Activated CD8-positive, alpha-beta T cell treated with anti-CD3 and anti-CD28 coated beads for 36 hours (primary cell): Measurements from ENCODE around the gene DYRK1A. TPM values are rescaled to one million over a fixed set of nuclear protein-coding genes. Genes with fewer than 3 reads are reported as not detected.

Source experiments
- ATAC-seq: fragments of 200-7000 bp; cut with Tn5 transposase; one replicate; pipeline ENCODE4 v1.10.0; 2021; ENCODE audit warnings: mild to moderate bottlenecking, moderate library complexity
- CTCF ChIA-PET: fragments of 350-600 bp; sonication (Branson Sonifier 250); formaldehyde crosslinking; loops from one replicate; lab custom pipeline; 2021; ENCODE audit warnings: antibody characterized with exemption; lab: Charles Lee
- POLR2A ChIA-PET: fragments of 350-600 bp; sonication (Branson Sonifier 250); formaldehyde crosslinking; loops from one replicate; lab custom pipeline; 2021; ENCODE audit warnings: antibody characterized with exemption; lab: Charles Lee
- DNase-seq: peaks from one replicate; pipeline ENCODE4 v3.0.0-alpha.2; 2020
- H3K27ac Mint-ChIP-seq: one replicate; pipeline ENCODE4 v1.8.0; 2021; ENCODE audit warnings: mild to moderate bottlenecking, mixed read lengths
- H3K27me3 Mint-ChIP-seq: one replicate; pipeline ENCODE4 v1.8.0; 2021; ENCODE audit warnings: mixed read lengths
- H3K36me3 Mint-ChIP-seq: one replicate; pipeline ENCODE4 v1.8.0; 2021; ENCODE audit warnings: low read depth, mixed read lengths
- H3K4me1 Mint-ChIP-seq: one replicate; pipeline ENCODE4 v1.8.0; 2021; ENCODE audit warnings: low read depth, mixed read lengths
- H3K4me3 Mint-ChIP-seq: one replicate; pipeline ENCODE4 v1.8.0; 2021; ENCODE audit warnings: mild to moderate bottlenecking, moderate library complexity, mixed read lengths
- H3K9me3 Mint-ChIP-seq: one replicate; pipeline ENCODE4 v1.8.0; 2021; ENCODE audit warnings: mixed read lengths
- intact Hi-C: fragments of 100-400 bp; cut with micrococcal nuclease; formaldehyde crosslinking; loops from one replicate; pipeline ENCODE4 v1.10.0; 2022
- total RNA-seq, 2 experiments: library from RNA; stranded (reverse); gene quantifications; one replicate each; pipeline ENCODE4 v1.2.3, GENCODE V29; 2021
- TF ChIP-seq, protein P1 (sequence below): fragments of 200-600 bp; IDR thresholded peaks from one replicate; pipeline ENCODE4 v1.8.0; 2022; ENCODE audit warnings: antibody characterized with exemption, mild to moderate bottlenecking

DYRK1A gene
- total RNA-seq, 2 experiments from 2014 or later, result 57.5 to 58.7 TPM

- no peak for DNase-seq
- intact Hi-C loops, result loop anchor here (5.0 kb wide), 1 partner anchor 101 kb away; the partner anchor contains the start of gene VPS26C
Observed at GRCh38 chr21:37368541-37369279, 2.1 kb downstream of the DYRK1A start.

DNA sequence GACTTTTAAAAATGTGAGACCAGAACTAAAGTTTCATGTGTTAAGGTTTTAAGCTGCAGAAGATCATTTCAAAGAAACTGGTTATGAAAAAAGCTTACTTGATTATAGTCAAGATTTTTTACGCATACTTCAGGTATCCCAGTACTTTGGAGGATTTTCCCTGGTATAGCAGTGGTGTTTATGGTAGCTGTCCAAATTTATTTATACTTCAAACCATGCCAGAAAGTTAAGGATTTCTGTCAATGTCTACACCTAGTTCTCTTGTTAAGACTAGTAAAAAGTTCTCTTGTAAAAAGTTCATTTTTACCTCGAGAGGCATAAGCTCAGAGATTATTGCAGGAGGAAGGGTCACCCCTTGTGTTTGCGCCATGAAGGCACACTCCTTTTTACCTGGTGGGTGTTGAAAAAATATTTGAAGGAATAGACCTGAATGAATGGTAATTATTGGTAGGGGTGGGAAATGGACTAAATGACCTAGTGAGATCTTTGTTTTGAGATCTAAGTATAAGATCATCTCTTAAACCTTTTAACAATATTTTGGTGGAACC, 2.8 kb downstream of the DYRK1A start:
- no peaks in the 10 kb centered on the region for H3K9me3 Mint-ChIP-seq
- DNase-seq, result no peak
- peaks cover 55% of the 10 kb centered on the region for H3K4me1 Mint-ChIP-seq
- no peak for ATAC-seq
- H3K4me3 Mint-ChIP-seq, result peak overlapping the region; percentile 90
- POLR2A ChIA-PET, result interaction anchor here (0.8 to 1.9 kb wide), 7 partner anchors 12 to 195 kb away, joined by 3 to 6 read pairs (median 3); no protein-coding TSS in a partner anchor
- CTCF ChIA-PET, result interaction anchor here (0.9 to 2.7 kb wide), 6 partner anchors 39 to 102 kb away, joined by 3 to 8 read pairs (median 4); partner anchors contain the start of gene VPS26C
- peaks cover 11% of the 10 kb centered on the region for H3K36me3 Mint-ChIP-seq
- intact Hi-C loops, result loop anchor here (5.0 kb wide), 1 partner anchor 102 kb away; the partner anchor contains the start of gene VPS26C
- no peaks in the 10 kb centered on the region for H3K27me3 Mint-ChIP-seq
- TF ChIP-seq, protein P1, sequence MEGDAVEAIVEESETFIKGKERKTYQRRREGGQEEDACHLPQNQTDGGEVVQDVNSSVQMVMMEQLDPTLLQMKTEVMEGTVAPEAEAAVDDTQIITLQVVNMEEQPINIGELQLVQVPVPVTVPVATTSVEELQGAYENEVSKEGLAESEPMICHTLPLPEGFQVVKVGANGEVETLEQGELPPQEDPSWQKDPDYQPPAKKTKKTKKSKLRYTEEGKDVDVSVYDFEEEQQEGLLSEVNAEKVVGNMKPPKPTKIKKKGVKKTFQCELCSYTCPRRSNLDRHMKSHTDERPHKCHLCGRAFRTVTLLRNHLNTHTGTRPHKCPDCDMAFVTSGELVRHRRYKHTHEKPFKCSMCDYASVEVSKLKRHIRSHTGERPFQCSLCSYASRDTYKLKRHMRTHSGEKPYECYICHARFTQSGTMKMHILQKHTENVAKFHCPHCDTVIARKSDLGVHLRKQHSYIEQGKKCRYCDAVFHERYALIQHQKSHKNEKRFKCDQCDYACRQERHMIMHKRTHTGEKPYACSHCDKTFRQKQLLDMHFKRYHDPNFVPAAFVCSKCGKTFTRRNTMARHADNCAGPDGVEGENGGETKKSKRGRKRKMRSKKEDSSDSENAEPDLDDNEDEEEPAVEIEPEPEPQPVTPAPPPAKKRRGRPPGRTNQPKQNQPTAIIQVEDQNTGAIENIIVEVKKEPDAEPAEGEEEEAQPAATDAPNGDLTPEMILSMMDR, result peak; percentile 21
- H3K27ac Mint-ChIP-seq, result peak overlapping the region; percentile 93

More at GRCh38 chr21:37368541-37369279, 2.1 kb downstream of the DYRK1A start:
- CTCF ChIA-PET, result interaction anchor here (0.9 to 2.7 kb wide), 8 partner anchors 40 to 121 kb away, joined by 3 to 8 read pairs (median 4); partner anchors contain the start of gene VPS26C
- peak overlapping the region; percentile 90 for H3K4me3 Mint-ChIP-seq
- peaks cover 50% of the 10 kb centered on the region for H3K4me1 Mint-ChIP-seq
- peak overlapping the region; percentile 93 for H3K27ac Mint-ChIP-seq
- POLR2A ChIA-PET, result interaction anchor here (0.8 to 1.9 kb wide), 11 partner anchors 13 to 195 kb away, joined by 3 to 7 read pairs (median 5); partner anchors contain the start of gene VPS26C
- ATAC-seq, result no peak
- no peaks in the 10 kb centered on the region for H3K27me3 Mint-ChIP-seq
- H3K9me3 Mint-ChIP-seq, result no peaks in the 10 kb centered on the region
- TF ChIP-seq, protein P1, result no peak
- peaks cover 11% of the 10 kb centered on the region for H3K36me3 Mint-ChIP-seq

DNA sequence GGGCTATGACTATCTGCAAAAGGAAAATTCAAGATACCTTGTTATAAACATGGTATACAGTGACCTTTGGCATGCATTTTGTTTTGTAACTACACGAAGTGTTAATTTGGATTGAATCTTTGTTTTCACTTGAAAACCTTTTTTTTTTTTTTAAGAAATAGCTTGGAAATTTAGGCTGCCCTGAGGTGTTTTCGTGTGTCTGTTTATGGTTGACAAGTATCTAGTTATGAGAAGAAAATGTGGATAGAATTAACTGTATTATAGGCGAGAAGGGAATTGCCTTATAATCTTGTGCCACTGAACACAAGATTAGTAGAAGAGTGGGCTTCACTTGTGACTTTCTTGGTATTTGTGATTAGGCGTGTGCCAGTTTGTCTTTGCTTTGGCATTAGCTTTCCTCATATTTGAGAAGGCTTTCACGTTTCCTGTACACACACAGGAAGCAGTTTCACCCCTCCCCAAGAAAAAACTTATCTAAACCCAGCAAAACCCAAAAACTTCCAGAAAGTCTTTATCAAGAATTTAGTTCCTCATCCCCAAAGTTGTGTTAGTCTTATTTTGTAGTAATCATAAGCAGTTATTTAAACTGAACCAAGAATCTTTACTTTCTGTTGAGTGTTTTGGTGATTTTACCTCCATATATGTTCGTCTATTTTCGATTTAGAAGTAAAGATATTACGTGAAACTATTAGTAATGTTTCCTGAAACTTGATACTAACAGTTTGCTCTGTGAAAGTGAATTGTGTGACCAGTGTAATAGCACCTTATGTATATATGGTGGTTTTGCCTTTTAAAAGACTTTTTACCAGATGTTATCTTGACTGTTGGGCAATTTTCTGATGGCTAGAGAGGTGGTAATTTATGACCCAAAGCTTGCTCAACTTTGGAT, 3.8 kb downstream of the DYRK1A start:
- H3K4me3 Mint-ChIP-seq, result peak overlapping the region; percentile 90
- H3K27me3 Mint-ChIP-seq, result no peaks in the 10 kb centered on the region
- H3K4me1 Mint-ChIP-seq, result peaks cover 58% of the 10 kb centered on the region
- ChIA-PET CTCF (interaction anchor here (1.1 to 2.7 kb wide), 9 partner anchors 12 to 194 kb away, joined by 3 to 8 read pairs (median 3); no protein-coding TSS in a partner anchor), POLR2A (interaction anchor here (0.6 to 1.9 kb wide), 9 partner anchors 11 to 1005 kb away, joined by 3 to 5 read pairs (median 3); no protein-coding TSS in a partner anchor)
- TF ChIP-seq, protein P1, result no peak
- peaks cover 11% of the 10 kb centered on the region for H3K36me3 Mint-ChIP-seq
- no peaks in the 10 kb centered on the region for H3K9me3 Mint-ChIP-seq
- intact Hi-C loops, result loop anchor here (5.0 kb wide), 2 partner anchors 37 to 87 kb away; no protein-coding TSS in a partner anchor
- peak overlapping the region; percentile 93 for H3K27ac Mint-ChIP-seq
- no peak for DNase-seq
- peak; percentile 9 for ATAC-seq

- intact Hi-C loops, result loop anchor here (5.0 kb wide), 2 partner anchors 36 to 86 kb away; no protein-coding TSS in a partner anchor
- Mint-ChIP-seq H3K27ac (peak overlapping the region; percentile 93), H3K4me1 (peaks cover 64% of the 10 kb centered on the region), H3K4me3 (peak overlapping the region; percentile 90), H3K9me3 (no peaks in the 10 kb centered on the region), H3K36me3 (peaks cover 14% of the 10 kb centered on the region), H3K27me3 (no peaks in the 10 kb centered on the region)
- ATAC-seq (no peak), DNase-seq (no peak)
- CTCF ChIA-PET, result interaction anchor here (0.9 to 2.7 kb wide), 9 partner anchors 11 to 193 kb away, joined by 3 to 8 read pairs (median 3); no protein-coding TSS in a partner anchor
- POLR2A ChIA-PET, result interaction anchor here (0.7 to 1.9 kb wide), 9 partner anchors 11 to 138 kb away, joined by 3 to 5 read pairs (median 3); no protein-coding TSS in a partner anchor
- TF ChIP-seq, protein P1, result no peak
Observed at GRCh38 chr21:37371041-37371397, 4.4 kb downstream of the DYRK1A start.
